Placental epithelial cell (primary cell): Measurements from ENCODE around the gene SLC17A8. TPM values are rescaled to one million over a fixed set of nuclear protein-coding genes. Genes with fewer than 3 reads are reported as not detected.

Experiments used
- total RNA-seq: library from RNA; depleted of rRNA; stranded (reverse); fragments of >200 nt; gene quantifications from 2 replicates; pipeline ENCODE4 v1.2.3, GENCODE V29; 2012

The SLC17A8 gene
- total RNA-seq: not detected in 2 replicates

DNA sequence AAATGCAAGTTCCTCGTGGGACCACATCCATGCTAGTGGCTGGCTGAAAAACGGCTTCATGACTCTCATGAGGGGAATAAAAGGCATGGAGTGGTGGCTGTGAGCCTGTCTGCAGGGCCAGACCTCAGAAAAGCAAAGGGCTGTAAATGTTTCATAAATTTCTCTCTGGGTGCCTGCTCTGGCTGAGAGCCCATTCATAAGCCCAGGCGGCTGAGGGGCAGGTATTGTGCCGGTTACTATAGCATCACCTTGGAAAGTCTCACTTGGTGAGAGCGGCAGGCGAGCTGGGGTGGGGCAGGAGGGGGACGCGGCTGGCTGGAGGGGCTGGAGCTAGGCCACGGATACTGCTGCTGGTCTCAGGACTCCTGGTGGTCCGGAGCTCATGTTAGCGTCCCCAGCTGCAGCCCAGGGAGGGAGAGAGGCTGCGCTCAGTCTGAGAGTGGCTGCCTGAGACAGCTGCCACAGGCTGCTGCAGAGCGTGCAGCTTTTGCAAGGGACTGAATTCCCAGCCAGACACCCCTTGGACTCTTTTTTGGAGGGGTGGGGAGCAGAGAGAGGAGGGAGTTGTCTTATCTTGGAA is at the start of gene SLC17A8:
TSS of gene SLC17A8 (plus strand) at position 431 of the 580 bp plus-strand sequence. CDS start 318 bp downstream, outside the sequence.

Other genes with a start within 250 kb of the SLC17A8 start
- gene BLTP3B, start 214.2 kb upstream of the SLC17A8 start, total RNA-seq: 12.2 and 19.7 TPM in 2 replicates
- gene ACTR6, start 156.3 kb upstream of the SLC17A8 start, total RNA-seq: 9.4 and 12.5 TPM in 2 replicates
- 1.4 and 3.1 TPM in 2 replicates for gene DEPDC4, start 90.0 kb upstream of the SLC17A8 start, total RNA-seq
- gene SCYL2, start 89.9 kb upstream of the SLC17A8 start, total RNA-seq: 45.5 and 55.3 TPM in 2 replicates
- gene NR1H4, start 116.8 kb downstream of the SLC17A8 start, total RNA-seq: not detected in 2 replicates
- 2.7 and 4.4 TPM in 2 replicates for gene GAS2L3, start 216.6 kb downstream of the SLC17A8 start, total RNA-seq